Fibroblast of skin of left biceps (primary cell): ENCODE results near the gene SORBS1.

Experiments used
- DNase-seq, 2 experiments: peaks; one replicate each; pipeline ENCODE4 v3.0.0-alpha.2; 2013; ENCODE audit warnings: low read depth in 2 of 2

SORBS1 gene

DNA sequence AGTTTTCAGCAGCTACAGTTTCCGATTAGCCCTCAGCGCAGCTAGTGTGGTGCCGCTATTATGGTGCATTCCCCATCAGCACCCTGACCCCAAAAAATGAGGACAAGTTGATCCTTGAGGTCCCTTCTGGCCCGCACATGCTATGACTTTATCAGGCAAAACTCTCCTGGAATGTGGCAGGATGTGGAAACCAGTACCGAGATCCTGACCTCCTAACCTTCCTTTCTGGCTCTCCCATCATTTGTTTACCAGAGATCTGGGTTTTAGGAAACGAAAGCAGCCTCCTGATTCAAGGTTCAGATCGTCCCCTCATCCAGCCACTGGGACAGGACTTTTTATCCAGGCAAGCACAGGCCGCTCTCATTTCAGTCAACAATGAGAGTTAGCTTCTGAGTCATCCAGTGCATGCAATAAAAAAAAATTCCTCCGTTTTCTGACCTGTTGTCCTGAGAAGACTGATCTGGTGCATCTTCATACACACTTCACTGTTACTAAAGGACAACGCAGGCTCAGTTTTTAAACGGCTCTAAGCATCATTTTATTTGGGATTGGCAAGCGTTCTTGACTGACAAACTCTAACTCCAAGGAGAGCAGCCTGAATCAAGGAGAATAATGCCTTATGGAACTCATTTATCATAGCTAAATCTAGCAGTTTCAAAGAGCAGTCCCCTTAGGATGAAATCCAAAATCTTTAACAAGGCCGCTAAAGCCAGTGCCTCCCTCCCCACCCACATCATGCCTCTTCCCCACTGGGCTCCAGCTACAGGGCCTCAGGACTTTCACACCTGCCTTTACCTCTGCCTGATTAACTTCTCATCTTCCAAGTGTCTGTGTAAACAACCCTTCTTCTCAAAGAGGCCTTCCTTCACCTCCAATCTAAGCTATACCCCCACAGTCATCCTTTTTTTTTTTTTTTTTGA is 287.5 kb downstream of the SORBS1 start:
- no peak for DNase-seq

DNA sequence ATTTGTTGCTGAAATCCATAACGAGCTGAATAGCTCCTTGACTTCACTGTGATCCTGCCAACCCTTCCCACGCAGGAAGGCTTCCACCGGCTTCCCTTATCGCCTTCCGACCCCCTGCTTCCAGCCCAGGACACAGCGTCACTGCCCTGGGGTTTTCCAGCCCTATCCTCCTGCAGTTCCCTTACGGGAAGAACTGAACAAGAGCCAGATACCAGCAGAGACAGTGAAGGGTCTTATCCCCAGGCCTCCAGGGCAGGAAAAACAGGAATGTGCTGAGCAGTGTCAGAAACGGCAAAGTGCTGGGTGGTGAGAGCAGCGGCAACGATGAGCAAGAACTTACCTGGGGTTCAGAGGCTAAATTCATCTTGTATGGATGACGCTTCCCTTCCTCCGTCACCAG is 292.7 kb downstream of the SORBS1 start:
- DNase-seq = no peak

DNA sequence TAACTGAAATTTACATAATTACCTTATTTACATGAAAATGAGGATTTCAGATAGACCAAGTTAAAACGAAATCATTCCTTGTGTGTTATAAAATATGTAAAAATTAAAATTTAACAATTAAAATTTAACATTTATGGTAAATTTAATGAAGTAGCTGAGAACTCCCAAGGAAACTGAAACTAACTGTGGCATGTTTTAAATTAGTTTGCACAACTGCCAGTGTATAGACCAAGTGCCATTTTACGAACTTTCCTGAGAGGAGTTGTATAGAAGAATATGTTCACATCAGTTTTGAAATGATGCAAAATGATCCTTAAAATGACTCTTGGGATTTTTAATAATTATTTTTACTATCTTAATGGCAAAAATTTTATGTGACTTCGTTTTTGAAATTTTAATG is 293.9 kb downstream of the SORBS1 start:
- DNase-seq = no peak

DNA sequence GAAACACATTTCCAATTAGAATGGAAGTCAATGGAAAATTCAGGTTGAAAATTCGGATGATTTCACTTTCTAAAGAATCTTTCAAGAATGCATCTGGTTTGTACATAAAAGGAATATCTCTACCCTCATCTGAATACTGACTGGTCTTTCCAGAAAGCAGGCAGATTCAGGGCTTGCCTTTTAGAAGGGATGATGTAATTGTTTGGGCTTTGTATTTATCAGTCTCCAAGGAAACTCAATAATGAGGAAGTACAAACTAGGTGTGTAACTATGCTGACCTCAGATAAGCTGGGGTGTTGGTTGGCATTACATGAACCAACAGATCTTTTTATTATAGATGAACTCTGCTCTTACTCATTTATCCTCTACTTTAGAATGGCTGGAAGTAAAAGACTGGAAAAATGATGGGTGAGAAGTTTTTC is 294.5 kb downstream of the SORBS1 start:
- DNase-seq = no peak

DNA sequence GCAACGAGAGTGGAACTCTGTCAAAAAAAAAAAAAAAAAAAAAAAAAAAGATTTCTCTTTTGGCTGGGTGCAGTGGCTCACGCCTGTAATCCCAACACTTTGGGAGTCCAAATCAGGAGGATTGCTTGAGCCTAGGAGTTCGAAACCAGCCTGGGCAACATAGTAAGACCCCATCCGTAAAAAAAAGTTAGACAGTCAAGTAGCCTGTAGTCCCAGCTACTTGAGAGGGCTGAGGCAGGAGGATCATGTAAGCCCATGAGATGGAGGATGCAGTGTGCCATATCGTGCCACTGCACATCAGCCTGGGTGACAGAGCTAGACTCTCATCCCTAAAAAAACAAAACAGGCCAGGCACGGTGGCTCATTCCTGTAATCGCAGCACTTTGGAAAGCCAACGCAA is 295.6 kb downstream of the SORBS1 start:
- DNase-seq = no peak

DNA sequence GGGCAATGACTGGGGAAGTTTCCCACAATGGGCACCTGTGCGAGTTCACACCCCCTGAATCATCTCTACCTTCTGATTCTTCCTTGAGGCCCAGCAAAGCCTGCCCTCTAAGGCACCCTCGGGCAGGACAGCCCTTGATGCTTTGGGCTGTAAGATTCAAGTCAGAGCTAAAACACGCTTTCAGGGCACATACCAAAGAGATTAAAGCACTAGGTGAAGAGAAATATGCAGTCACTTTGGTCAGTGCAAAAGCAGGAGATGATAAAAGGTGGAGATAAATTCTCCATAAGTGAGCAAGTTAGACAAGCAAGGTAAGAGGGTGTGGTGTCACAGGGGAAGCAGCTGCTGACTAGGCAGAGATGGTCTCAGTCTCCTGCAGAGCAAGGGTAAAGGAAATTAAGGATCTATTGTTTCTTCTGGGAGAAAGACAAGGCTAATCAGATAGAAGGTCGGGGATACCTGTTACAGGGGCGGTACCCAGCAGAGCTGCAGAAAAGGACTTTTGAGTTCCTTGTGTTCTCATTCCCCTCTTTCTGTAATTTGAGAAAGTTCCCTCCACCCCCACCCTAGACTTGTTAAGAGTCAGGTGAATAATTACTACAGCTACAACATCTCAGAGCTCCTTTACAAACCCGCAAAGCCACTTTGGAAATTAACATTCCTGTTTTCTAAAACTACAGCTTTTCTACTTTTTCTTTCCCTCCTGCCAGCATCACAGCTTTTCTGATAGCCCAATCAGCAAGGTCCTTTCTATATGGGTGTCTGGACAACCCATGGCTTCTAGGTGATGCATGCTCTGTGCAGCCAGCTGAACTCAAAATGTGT is 296.7 kb downstream of the SORBS1 start:
- DNase-seq = no peak

DNA sequence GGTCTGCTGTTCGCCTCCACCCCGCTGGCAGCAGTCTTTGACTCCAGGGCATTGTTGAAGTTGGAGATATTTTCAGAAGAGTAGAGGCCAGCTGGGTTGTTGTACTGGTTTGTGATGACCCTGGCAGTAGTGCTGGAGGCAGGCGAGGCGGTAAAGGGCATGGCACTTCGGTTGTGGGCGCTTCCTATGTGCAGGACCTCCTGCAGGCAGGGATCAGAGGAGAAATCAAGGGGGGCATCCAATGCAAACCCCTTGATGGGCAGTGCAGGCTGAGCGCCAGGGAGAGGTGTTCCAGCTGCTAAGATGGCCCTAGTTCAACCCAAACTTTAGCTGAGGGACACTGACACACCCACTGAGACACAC is 297.3 kb downstream of the SORBS1 start:
- no peak for DNase-seq

DNA sequence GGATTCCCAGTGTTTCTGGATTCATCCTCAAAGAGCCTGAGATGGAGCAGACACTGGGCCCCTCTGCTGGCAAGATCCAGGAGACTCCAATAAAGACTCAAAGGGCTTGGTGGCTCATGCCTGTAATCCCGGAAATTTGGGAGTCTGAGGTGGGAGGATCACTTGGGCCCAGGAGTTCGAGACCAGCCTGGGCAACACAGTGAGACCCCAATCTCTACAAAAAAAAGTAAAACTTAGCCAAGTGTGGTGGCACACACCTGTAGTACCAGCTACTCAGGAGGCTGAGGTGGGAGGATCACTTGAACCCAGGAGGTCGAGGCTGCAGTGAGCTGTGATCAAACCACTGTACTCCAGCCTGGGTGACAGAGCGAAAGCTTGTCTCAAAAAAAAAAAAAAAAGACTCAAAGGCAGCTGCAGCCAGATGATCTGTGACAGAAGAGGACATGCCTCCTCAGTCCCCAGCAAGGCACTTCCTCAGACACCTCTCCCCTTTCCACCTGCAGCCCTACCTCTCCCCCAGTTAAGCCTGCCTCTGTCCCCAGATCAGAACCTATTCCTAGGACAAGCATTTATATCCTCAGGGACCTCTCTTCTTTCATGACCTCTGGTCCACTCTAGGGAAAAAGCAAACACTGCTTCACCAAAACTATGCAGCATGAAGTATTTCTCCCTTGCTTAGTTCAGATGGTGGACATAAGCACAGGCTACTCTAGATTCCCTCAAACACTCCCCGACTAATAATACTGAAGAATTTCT is 298.2 kb downstream of the SORBS1 start:
- DNase-seq = no peak

DNA sequence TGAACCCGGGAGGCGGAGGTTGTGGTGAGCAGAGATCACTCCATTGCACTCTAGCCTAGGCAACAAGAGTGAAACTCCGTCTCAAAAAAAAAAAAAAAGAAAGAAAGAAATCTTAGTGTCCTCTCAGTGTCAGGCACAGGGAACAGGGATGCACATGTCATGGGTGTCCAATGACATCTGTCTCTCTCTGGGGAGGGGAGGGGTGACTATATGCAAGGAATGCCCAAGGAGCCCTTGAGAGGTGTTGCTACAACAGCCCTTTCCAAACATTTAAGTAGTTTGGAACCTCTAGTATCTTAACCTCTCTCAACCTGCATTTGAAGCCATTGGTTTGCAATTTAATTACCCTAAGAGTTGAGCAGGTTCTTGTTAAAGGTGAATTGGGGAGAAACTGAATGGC is 299.2 kb downstream of the SORBS1 start:
- DNase-seq = no peak
